Endothelial cell of umbilical vein (primary cell): Measurements from ENCODE around the gene SLCO3A1. TPM values are rescaled to one million over a fixed set of nuclear protein-coding genes. Genes with fewer than 3 reads are reported as not detected.
"Not testable (repeated sequence)": the region's sequence is repeated elsewhere in the genome, so short reads cannot be mapped to it uniquely, and the experiment has no call there.

ENCODE experiments used
- BruUV-seq: library from RNA; stranded (reverse); fragments of 400-500 nt; replicated peaks from 2 replicates; lab custom pipeline; 2021; lab: Mats Ljungman, UMichigan
- CTCF ChIA-PET: fragments of 300-600, 350-600 bp; sonication (Branson Sonifier 250); formaldehyde crosslinking; loops from one replicate; lab custom pipeline; 2021; ENCODE audit warnings: antibody characterized with exemption, inconsistent platforms; lab: Charles Lee
- POLR2A ChIA-PET: fragments of 300-600, 350-600 bp; sonication (Branson Sonifier 250); formaldehyde crosslinking; loops from one replicate; lab custom pipeline; 2021; ENCODE audit warnings: antibody characterized with exemption, inconsistent platforms; lab: Charles Lee
- DNase-seq: peaks from one replicate; pipeline ENCODE4 v3.0.0-alpha.2; 2011; ENCODE audit warnings: low read depth, low spot score
- FAIRE-seq: peaks from 2 replicates; lab custom pipeline; 2011; peaks lifted over from hg19 to GRCh38; lab: Jason Lieb, UNC
- H2AFZ ChIP-seq: 2 replicates; pipeline ENCODE4 v1.6.0; 2012; ENCODE audit warnings: low read depth, low read length, control low read depth, inconsistent platforms
- H3K27ac ChIP-seq: 2 replicates; pipeline ENCODE4 v1.5.1; 2011; ENCODE audit warnings: low read depth, mild to moderate bottlenecking, control low read depth, low read length, moderate library complexity; ENCODE audit not compliant: insufficient read depth
- H3K27me3 ChIP-seq, 2 experiments: 2 replicates each; pipeline versions ENCODE4 v1.6.0 to v1.6.1; 2011; ENCODE audit warnings: low read length in 2 of 2, mixed read lengths in 1 of 2; ENCODE audit not compliant: control insufficient read depth in 2 of 2, insufficient read depth in 2 of 2
- H3K36me3 ChIP-seq, 2 experiments: 2 replicates in 1 of 2; 3 replicates in 1 of 2; pipeline ENCODE4 v1.5.1; 2011; ENCODE audit warnings: low read length in 2 of 2, mild to moderate bottlenecking in 1 of 2, moderate library complexity in 1 of 2; ENCODE audit not compliant: control insufficient read depth in 2 of 2, insufficient read depth in 2 of 2; ENCODE audit errors: extremely low read depth in 1 of 2
- H3K4me1 ChIP-seq: 3 replicates; pipeline ENCODE4 v1.5.1; 2011; ENCODE audit warnings: mild to moderate bottlenecking, low read length; ENCODE audit not compliant: control insufficient read depth, insufficient read depth; ENCODE audit errors: extremely low read depth
- H3K4me2 ChIP-seq: 2 replicates; pipeline ENCODE4 v1.6.1; 2011; ENCODE audit warnings: low read length, control low read depth, mixed read lengths; ENCODE audit not compliant: insufficient read depth
- H3K4me3 ChIP-seq, 3 experiments: fragments of 200-600 bp in 1 of 3; sonication (generic), shearing (Covaris generic) in 1 of 3; replicated peaks in 1 of 3; 2 replicates each; pipeline ENCODE4 v1.5.1; 2011 to 2016; ENCODE audit warnings: control low read depth in 3 of 3, low read length in 3 of 3, mild to moderate bottlenecking in 2 of 3, inconsistent platforms in 1 of 3, low read depth in 1 of 3, moderate library complexity in 1 of 3; ENCODE audit not compliant: insufficient read depth in 1 of 3
- H3K79me2 ChIP-seq: 2 replicates; pipeline ENCODE4 v1.6.0; 2012; ENCODE audit warnings: low read length, inconsistent platforms; ENCODE audit not compliant: control insufficient read depth, insufficient read depth
- H3K9ac ChIP-seq: replicated peaks from 2 replicates; pipeline ENCODE3; 2011; ENCODE audit warnings: low read length, control low read depth; ENCODE audit not compliant: insufficient read depth; ENCODE audit errors: extremely low read depth
- H3K9me1 ChIP-seq: replicated peaks from 3 replicates; pipeline ENCODE4 v1.6.0; 2011; ENCODE audit warnings: mild to moderate bottlenecking, low read length; ENCODE audit not compliant: control insufficient read depth, insufficient read depth; ENCODE audit errors: extremely low read depth
- H3K9me3 ChIP-seq: replicated peaks from 2 replicates; pipeline ENCODE4 v1.5.1; 2012; ENCODE audit warnings: low read length, inconsistent platforms; ENCODE audit not compliant: control insufficient read depth, insufficient read depth
- H4K20me1 ChIP-seq: replicated peaks from 2 replicates; pipeline ENCODE3; 2011; ENCODE audit warnings: mild to moderate bottlenecking, low read length; ENCODE audit not compliant: control insufficient read depth, insufficient read depth; ENCODE audit errors: extremely low read depth
- FOS ChIP-seq: IDR thresholded peaks from 2 replicates; pipeline ENCODE4 v1.6.1; 2011; ENCODE audit warnings: mild to moderate bottlenecking, low read length, moderate library complexity, borderline replicate concordance; ENCODE audit not compliant: insufficient read depth
- GATA2 ChIP-seq: IDR thresholded peaks from 2 replicates; pipeline ENCODE4 v1.7.0; 2011; ENCODE audit warnings: low read depth, mild to moderate bottlenecking, moderate library complexity, mixed read lengths, low read length; ENCODE audit not compliant: insufficient read length, insufficient read depth
- dilution Hi-C: fragments of 300-500 bp; cut with MboI; formaldehyde crosslinking; loops from one replicate; pipeline ENCODE4 v1.15.0; 2019; ENCODE audit warnings: low sequenced_read_pairs; ENCODE audit not compliant: extremely low pct_ligation_motif_present
- intact Hi-C: fragments of 100-400 bp; cut with micrococcal nuclease; formaldehyde crosslinking; loops from one replicate; pipeline ENCODE4 v1.10.0; 2022
- polyA plus RNA-seq, 4 experiments: library from polyadenylated mRNA; depleted of rRNA in 3 of 4; stranded (reverse) in 3 of 4; unstranded in 1 of 4; fragments of >200 nt; gene quantifications; 2 replicates each; pipeline versions ENCODE4 v1.2.1 to v1.2.3, GENCODE V29; 2011 to 2012; ENCODE audit warnings: missing spikeins in 1 of 4
- total RNA-seq: library from RNA; stranded (reverse); gene quantifications from 2 replicates; pipeline ENCODE4 v1.2.3, GENCODE V29; 2021
- TF ChIP-seq, protein P1 (sequence below), 2 donors: IDR thresholded peaks; 1 replicate in 1 of 2; 2 replicates in 1 of 2; pipeline ENCODE4 v1.5.1; 2011; ENCODE audit warnings: low read length in 2 of 2, mild to moderate bottlenecking in 2 of 2, moderate library complexity in 2 of 2, control low read depth in 1 of 2, inconsistent platforms in 1 of 2, low read depth in 1 of 2; ENCODE audit not compliant: insufficient read depth in 1 of 2; ENCODE audit errors: extremely low read depth in 1 of 2

Gene SLCO3A1
- total and polyA plus RNA-seq, 2 donors (not counting 3 experiments of a cell fraction or from before 2014, with no cell fraction given), result 0.88 to 0.92 TPM

- POLR2A ChIA-PET, result no interaction called here
- H3K9ac ChIP-seq, result no peak overlapping the region
- no peak overlapping the region for H3K4me2 ChIP-seq
- DNase-seq (no peak), FAIRE-seq (no peak)
- no peak overlapping the region for H2AFZ ChIP-seq
- no peaks in the 10 kb centered on the region for H3K27me3 ChIP-seq
- dilution Hi-C loops (no loop called here), intact Hi-C loops (no loop called here)
- H3K27ac ChIP-seq, result no peak overlapping the region
- CTCF ChIA-PET, result no interaction called here
- no peaks in the 10 kb centered on the region for H4K20me1 ChIP-seq
- TF ChIP-seq GATA2 (no peak), FOS (no peak)
- TF ChIP-seq, protein P1, sequence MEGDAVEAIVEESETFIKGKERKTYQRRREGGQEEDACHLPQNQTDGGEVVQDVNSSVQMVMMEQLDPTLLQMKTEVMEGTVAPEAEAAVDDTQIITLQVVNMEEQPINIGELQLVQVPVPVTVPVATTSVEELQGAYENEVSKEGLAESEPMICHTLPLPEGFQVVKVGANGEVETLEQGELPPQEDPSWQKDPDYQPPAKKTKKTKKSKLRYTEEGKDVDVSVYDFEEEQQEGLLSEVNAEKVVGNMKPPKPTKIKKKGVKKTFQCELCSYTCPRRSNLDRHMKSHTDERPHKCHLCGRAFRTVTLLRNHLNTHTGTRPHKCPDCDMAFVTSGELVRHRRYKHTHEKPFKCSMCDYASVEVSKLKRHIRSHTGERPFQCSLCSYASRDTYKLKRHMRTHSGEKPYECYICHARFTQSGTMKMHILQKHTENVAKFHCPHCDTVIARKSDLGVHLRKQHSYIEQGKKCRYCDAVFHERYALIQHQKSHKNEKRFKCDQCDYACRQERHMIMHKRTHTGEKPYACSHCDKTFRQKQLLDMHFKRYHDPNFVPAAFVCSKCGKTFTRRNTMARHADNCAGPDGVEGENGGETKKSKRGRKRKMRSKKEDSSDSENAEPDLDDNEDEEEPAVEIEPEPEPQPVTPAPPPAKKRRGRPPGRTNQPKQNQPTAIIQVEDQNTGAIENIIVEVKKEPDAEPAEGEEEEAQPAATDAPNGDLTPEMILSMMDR (IDR thresholded peaks at IDR 0.05; ENCODE audit: extremely low read depth in 1 of 2, insufficient read depth in 1 of 2, low read depth in 1 of 2, low read length in 2 of 2), result no peak
- no peaks in the 10 kb centered on the region for H3K4me1 ChIP-seq
- no peaks in the 10 kb centered on the region for H3K79me2 ChIP-seq
- no peaks in the 10 kb centered on the region for H3K9me1 ChIP-seq
- no peaks in the 10 kb centered on the region for H3K9me3 ChIP-seq
- H3K4me3 ChIP-seq, result no peak overlapping the region
- no TSS peak for BruUV-seq
- no peaks in the 10 kb centered on the region for H3K36me3 ChIP-seq
Measured at GRCh38 chr15:92059036-92059970, 205.8 kb downstream of the SLCO3A1 start.

DNA sequence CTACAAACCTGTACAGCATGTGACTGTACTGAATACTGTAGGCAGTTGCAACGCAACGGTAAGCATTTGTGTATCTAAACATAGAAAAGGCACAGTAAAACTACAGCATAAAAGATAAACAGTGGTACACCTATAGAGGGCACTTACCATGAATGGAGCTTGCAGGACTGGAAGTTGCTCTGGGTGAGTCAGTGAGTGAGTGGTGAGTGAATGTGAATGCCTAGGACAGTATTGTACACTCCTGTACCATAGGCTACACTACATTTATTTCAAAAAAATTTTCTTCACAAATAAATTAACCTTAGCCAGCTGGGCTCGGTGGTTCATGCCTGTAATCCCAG is 206.4 kb downstream of the SLCO3A1 start:
- POLR2A ChIA-PET, DNase-seq, H3K27me3 ChIP-seq, H3K9ac ChIP-seq, H3K9me3 ChIP-seq, H3K27ac ChIP-seq, H4K20me1 ChIP-seq, BruUV-seq, H3K79me2 ChIP-seq, FAIRE-seq, H3K36me3 ChIP-seq, H3K4me3 ChIP-seq, intact Hi-C loops, dilution Hi-C loops, H2AFZ ChIP-seq, H3K4me2 ChIP-seq, H3K4me1 ChIP-seq, CTCF ChIA-PET, H3K9me1 ChIP-seq: not testable (repeated sequence)
